Progenitor cell of endocrine pancreas (in vitro differentiated cells): ENCODE data around the gene AZU1. TPM values are rescaled to one million over a fixed set of nuclear protein-coding genes. Genes with fewer than 3 reads are reported as not detected.

Experiments
- DNase-seq: peaks from one replicate; pipeline ENCODE4 v3.0.0; 2021; ENCODE audit warnings: low spot score; ENCODE audit not compliant: unreplicated experiment
- H3K27ac Mint-ChIP-seq: 2 replicates; pipeline ENCODE4 v1.8.0; 2021; ENCODE audit warnings: mild to moderate bottlenecking, moderate library complexity, mixed read lengths
- H3K27me3 Mint-ChIP-seq: 2 replicates; pipeline ENCODE4 v1.8.0; 2021; ENCODE audit warnings: mixed read lengths
- H3K36me3 Mint-ChIP-seq: 2 replicates; pipeline ENCODE4 v1.8.0; 2022; ENCODE audit warnings: mixed read lengths; ENCODE audit not compliant: insufficient read depth
- H3K4me1 Mint-ChIP-seq: 2 replicates; pipeline ENCODE4 v1.8.0; 2021; ENCODE audit warnings: low read depth, mixed read lengths
- H3K4me3 Mint-ChIP-seq: 2 replicates; pipeline ENCODE4 v1.8.0; 2021; ENCODE audit warnings: low read depth, mild to moderate bottlenecking, moderate library complexity, mixed read lengths
- H3K9me3 Mint-ChIP-seq: 2 replicates; pipeline ENCODE4 v1.8.0; 2021; ENCODE audit warnings: low read depth, mixed read lengths
- total RNA-seq: library from RNA; stranded (reverse); gene quantifications from 2 replicates; pipeline ENCODE4 v1.2.1, GENCODE V29; 2021
- TF ChIP-seq, protein P1 (sequence below): fragments of 200-600 bp; sonication (generic); IDR thresholded peaks from one replicate; pipeline ENCODE4 v1.5.0; 2021; ENCODE audit warnings: antibody characterized with exemption, mild to moderate bottlenecking; ENCODE audit not compliant: unreplicated experiment

AZU1 gene
- total RNA-seq, 1 donor from 2014 or later = 5.1 TPM

DNA sequence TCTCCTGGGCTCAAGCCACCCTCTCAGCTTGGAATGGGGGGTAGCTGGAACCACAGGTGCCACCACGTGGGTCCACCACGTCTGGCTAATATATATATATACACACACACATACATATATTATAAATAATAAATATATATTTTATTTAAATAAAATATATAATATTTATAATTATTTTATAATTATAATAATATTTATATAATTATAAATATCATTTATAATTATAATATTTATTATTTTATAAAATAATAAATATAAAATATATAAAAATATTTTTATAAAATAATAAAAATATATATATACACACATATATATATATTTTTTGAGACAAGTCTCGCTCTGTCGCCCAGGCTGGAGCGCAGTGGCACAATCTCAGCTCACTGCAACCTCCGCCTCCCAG lies 26.9 kb downstream of the AZU1 start:
- no peak for DNase-seq
- Mint-ChIP-seq H3K27me3 (peaks cover 6% of the 10 kb centered on the region), H3K4me3 (no peak overlapping the region), H3K9me3 (no peaks in the 10 kb centered on the region), H3K36me3 (no peaks in the 10 kb centered on the region), H3K4me1 (no peaks in the 10 kb centered on the region), H3K27ac (no peak overlapping the region)
- TF ChIP-seq, protein P1, sequence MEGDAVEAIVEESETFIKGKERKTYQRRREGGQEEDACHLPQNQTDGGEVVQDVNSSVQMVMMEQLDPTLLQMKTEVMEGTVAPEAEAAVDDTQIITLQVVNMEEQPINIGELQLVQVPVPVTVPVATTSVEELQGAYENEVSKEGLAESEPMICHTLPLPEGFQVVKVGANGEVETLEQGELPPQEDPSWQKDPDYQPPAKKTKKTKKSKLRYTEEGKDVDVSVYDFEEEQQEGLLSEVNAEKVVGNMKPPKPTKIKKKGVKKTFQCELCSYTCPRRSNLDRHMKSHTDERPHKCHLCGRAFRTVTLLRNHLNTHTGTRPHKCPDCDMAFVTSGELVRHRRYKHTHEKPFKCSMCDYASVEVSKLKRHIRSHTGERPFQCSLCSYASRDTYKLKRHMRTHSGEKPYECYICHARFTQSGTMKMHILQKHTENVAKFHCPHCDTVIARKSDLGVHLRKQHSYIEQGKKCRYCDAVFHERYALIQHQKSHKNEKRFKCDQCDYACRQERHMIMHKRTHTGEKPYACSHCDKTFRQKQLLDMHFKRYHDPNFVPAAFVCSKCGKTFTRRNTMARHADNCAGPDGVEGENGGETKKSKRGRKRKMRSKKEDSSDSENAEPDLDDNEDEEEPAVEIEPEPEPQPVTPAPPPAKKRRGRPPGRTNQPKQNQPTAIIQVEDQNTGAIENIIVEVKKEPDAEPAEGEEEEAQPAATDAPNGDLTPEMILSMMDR = no peak

DNA sequence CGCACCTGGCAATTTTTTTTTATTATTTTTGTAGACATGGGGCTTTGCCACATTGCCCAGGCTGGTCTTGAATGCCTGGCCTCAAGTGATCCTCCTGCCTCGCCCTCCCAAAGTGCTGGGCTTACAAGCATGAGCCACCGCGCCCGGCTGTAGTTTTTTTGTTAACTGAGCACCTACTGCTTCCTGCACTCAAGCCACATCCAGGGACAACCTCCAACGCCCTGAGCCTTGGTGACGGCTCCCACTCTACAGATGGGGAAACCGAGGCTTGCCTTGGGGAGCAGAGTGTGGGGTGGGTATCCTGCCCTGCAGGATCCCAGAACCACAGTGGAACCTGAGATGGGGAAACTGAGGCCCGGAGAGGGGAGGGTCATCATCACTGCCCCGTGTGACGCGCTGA lies 27.5 kb downstream of the AZU1 start:
- Mint-ChIP-seq H3K27ac (no peak overlapping the region), H3K9me3 (no peaks in the 10 kb centered on the region), H3K4me1 (no peaks in the 10 kb centered on the region), H3K4me3 (no peak overlapping the region), H3K27me3 (peaks cover 11% of the 10 kb centered on the region), H3K36me3 (no peaks in the 10 kb centered on the region)
- TF ChIP-seq, protein P1 = no peak
- no peak for DNase-seq

DNA sequence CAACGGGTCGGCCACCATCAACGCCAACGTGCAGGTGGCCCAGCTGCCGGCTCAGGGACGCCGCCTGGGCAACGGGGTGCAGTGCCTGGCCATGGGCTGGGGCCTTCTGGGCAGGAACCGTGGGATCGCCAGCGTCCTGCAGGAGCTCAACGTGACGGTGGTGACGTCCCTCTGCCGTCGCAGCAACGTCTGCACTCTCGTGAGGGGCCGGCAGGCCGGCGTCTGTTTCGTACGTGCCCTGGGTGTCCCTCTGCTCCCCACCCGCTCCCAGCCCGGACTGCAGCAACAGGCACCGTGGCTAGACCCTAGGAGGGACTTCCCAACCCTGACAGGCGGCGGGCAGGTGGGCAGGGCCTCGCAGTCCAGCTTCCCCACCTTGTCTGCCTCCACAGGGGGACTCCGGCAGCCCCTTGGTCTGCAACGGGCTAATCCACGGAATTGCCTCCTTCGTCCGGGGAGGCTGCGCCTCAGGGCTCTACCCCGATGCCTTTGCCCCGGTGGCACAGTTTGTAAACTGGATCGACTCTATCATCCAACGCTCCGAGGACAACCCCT lies 28.0 kb downstream of the AZU1 start:
- no peaks in the 10 kb centered on the region for H3K9me3 Mint-ChIP-seq
- TF ChIP-seq, protein P1 = no peak
- H3K36me3 Mint-ChIP-seq = no peaks in the 10 kb centered on the region
- H3K27ac Mint-ChIP-seq = no peak overlapping the region
- H3K4me3 Mint-ChIP-seq = no peak overlapping the region
- H3K27me3 Mint-ChIP-seq = peaks cover 11% of the 10 kb centered on the region
- H3K4me1 Mint-ChIP-seq = no peaks in the 10 kb centered on the region
- DNase-seq = no peak

DNA sequence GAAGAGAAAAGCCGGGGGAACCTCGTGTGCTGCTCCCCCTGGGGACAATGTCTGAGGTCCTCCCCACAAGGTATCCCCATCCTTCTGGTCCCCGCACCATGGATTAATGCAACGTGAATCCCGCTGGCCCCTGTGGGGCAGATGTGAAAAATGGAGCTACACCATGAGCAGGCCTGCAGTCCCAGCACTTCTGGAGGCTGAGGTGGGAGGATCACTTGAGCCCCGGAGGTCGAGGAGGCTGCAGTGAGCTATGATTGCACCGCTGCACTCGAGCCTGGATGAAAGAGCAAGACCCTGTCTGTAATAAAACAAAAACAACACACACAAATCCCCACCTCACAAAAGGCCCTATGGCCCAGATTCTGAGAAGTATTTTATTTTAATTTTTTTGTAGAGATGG lies 30.6 kb downstream of the AZU1 start:
- no peak overlapping the region for H3K27ac Mint-ChIP-seq
- TF ChIP-seq, protein P1 = no peak
- H3K27me3 Mint-ChIP-seq = peaks cover 18% of the 10 kb centered on the region
- no peak overlapping the region for H3K4me3 Mint-ChIP-seq
- no peak for DNase-seq
- no peaks in the 10 kb centered on the region for H3K36me3 Mint-ChIP-seq
- H3K4me1 Mint-ChIP-seq = no peaks in the 10 kb centered on the region
- no peaks in the 10 kb centered on the region for H3K9me3 Mint-ChIP-seq

DNA sequence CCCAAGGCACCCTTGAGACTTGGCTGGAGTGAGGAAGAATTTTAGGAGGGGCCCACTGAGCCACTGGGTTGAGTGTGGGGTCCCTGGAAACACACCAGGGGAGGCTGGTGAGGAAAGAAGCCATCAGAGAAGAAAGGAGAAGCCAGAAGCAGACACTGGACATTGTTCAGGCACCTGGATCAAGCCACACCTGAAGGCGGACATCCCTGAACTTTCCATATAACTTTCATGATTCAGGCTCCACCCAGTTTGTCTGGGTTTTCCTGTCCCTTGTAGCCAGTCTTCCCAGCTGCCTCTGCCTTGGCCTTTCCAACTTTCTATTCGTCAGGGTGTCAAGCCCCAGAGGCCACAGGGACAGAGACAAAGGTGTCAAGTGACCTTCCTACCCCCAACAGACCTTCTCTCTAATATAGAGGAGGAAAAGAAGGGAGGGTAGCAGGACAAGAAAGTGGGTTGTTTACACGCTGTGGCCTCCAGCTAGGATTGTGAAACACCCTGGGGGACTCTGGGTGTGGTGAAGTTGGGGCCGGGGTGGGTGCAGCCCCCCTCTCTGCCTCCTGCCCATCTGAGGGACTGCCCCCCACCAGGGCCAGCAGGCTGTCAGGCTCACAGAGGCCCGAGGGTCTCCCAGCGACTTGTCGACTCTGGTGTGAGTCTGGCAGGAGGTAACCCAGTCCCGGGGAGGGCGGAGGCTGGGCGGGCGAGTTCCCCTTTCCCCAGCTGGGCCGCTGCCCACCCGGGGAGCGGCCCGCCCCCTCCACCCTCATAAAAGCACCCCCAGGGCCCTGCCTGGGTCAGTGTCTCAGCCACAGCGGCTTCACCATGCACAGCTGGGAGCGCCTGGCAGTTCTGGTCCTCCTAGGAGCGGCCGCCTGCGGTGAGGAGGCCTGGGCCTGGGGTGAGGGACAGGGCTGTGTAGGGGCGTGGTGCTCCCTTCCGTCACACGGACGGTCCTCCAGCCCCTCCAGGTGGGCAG lies 31.5 kb downstream of the AZU1 start, which contains the start of gene CFD:
CFD (plus strand) TSS at position 797 of the 976 bp plus-strand sequence; CDS start at position 823, 26 bp downstream.
- Mint-ChIP-seq H3K9me3 (no peaks in the 10 kb centered on the region), H3K36me3 (no peaks in the 10 kb centered on the region), H3K27me3 (peaks cover 22% of the 10 kb centered on the region), H3K4me1 (no peaks in the 10 kb centered on the region), H3K27ac (no peak within 1 kb of the TSS), H3K4me3 (peak within 1 kb of the TSS; percentile 26)
- TF ChIP-seq, protein P1 = no peak
- DNase-seq = no peak
